HepG2 (cell line): Measurements from ENCODE around the gene TAF1D. TPM values are rescaled to one million over a fixed set of nuclear protein-coding genes. Genes with fewer than 3 reads are reported as not detected.
A peak's percentile ranks its signal among the peaks of the same experiment; 100 is the strongest.

Source experiments
- AGO1 ChIP-seq: fragments of 200-400 bp; formaldehyde crosslinking; IDR thresholded peaks from 2 replicates; pipeline ENCODE4 v1.6.1; 2017; ENCODE audit warnings: mild to moderate bottlenecking, low read depth, low read length, moderate library complexity; ENCODE audit not compliant: poor library complexity, severe bottlenecking
- ARID3A ChIP-seq: IDR thresholded peaks from 2 replicates; pipeline ENCODE4 v1.6.1; 2012; ENCODE audit warnings: low read depth, low read length, improper control_type of control experiment
- BATF2 ChIP-seq: sonication (generic); formaldehyde crosslinking; IDR thresholded peaks from 2 replicates; pipeline ENCODE4 v1.8.0; 2022; ENCODE audit warnings: mild to moderate bottlenecking, missing genetic modification reagents, moderate library complexity
- CBX5 ChIP-seq: sonication (generic); formaldehyde crosslinking; IDR thresholded peaks from 2 replicates; pipeline ENCODE4 v1.4.0; 2020; ENCODE audit warnings: missing genetic modification reagents, borderline replicate concordance
- HOXA7 ChIP-seq: sonication (generic); formaldehyde crosslinking; IDR thresholded peaks from 2 replicates; pipeline ENCODE4 v1.8.1; 2022; ENCODE audit warnings: mild to moderate bottlenecking, missing genetic modification reagents, moderate library complexity
- MNT ChIP-seq: fragments of 450-650 bp; IDR thresholded peaks from 2 replicates; pipeline ENCODE4 v1.6.1; 2016
- NFYB ChIP-seq: sonication (generic); formaldehyde crosslinking; IDR thresholded peaks from 2 replicates; pipeline ENCODE4 v1.4.0; 2020; ENCODE audit warnings: missing genetic modification reagents
- PITX1 ChIP-seq: sonication (generic); formaldehyde crosslinking; IDR thresholded peaks from 2 replicates; pipeline ENCODE4 v1.5.1; 2020; ENCODE audit warnings: mild to moderate bottlenecking, missing genetic modification reagents
- SIN3B ChIP-seq: fragments of 150-350 bp; IDR thresholded peaks from 2 replicates; pipeline ENCODE4 v1.6.1; 2014; ENCODE audit warnings: low read length
- U2AF2 ChIP-seq: fragments of 200-400 bp; formaldehyde crosslinking; IDR thresholded peaks from 2 replicates; pipeline ENCODE4 v1.6.1; 2017; ENCODE audit warnings: low read depth, mild to moderate bottlenecking, low read length
- ZBTB10 ChIP-seq: sonication (generic); formaldehyde crosslinking; IDR thresholded peaks from 2 replicates; pipeline ENCODE4 v1.4.0; 2020; ENCODE audit warnings: missing genetic modification reagents, borderline replicate concordance
- ZHX2 ChIP-seq, 2 experiments: sonication (generic) in 1 of 2; formaldehyde crosslinking in 1 of 2; IDR thresholded peaks; 2 replicates each; pipeline versions ENCODE4 v1.6.1 to v1.9.0; 2014 to 2022; ENCODE audit warnings: antibody characterized with exemption in 1 of 2, borderline replicate concordance in 1 of 2, inconsistent platforms in 1 of 2, low read depth in 1 of 2, missing genetic modification reagents in 1 of 2
- ZNF256 ChIP-seq: sonication (generic); formaldehyde crosslinking; conservative IDR thresholded peaks from 2 replicates; pipeline ENCODE4 v1.4.0; 2020; ENCODE audit warnings: missing genetic modification reagents
- ZNF614 ChIP-seq: IDR thresholded peaks from 2 replicates; pipeline ENCODE4 v1.6.1; 2018; ENCODE audit warnings: missing biosample characterization, missing genetic modification reagents, inconsistent platforms, borderline replicate concordance
- polyA plus RNA-seq, 8 experiments: library from polyadenylated mRNA; depleted of rRNA in 3 of 8; stranded (reverse) in 7 of 8; unstranded in 1 of 8; fragments of >200 nt; fragmentation: Illumina TruSeq in 4 of 8; extraction: Trizol in 4 of 8; gene quantifications; 2 replicates each; pipeline versions ENCODE4 v1.2.1 to v1.2.3, GENCODE V29; 2011 to 2016; ENCODE audit warnings: low read depth in 4 of 8, missing spikeins in 1 of 8, mixed read lengths in 1 of 8; ENCODE audit not compliant: insufficient read depth in 1 of 8
- total RNA-seq, 5 experiments: library from RNA; depleted of rRNA; stranded (reverse); fragments of >200 nt; fragmentation: Illumina TruSeq; extraction: Trizol; gene quantifications; 2 replicates each; pipeline ENCODE4 v1.2.3, GENCODE V29; 2016; ENCODE audit warnings: low read depth in 1 of 5

The TAF1D gene
- total and polyA plus RNA-seq, 2 of the 13 experiments (the other 11 are each of a cell fraction or from before 2014, with no cell fraction given), result 132 to 207 TPM

- no peak for TF ChIP-seq ARID3A
- TF ChIP-seq ZBTB10 (CRISPR knock-in tag), result no peak
- TF ChIP-seq CBX5, result peak; percentile 45; the same call in 1 of the 2 replicates
- TF ChIP-seq AGO1, result peak; percentile 13
- TF ChIP-seq HOXA7 (CRISPR knock-in tag), result no peak
- 0 out of 2 replicates have a peak, but pooled peaks have one; percentile 42 for TF ChIP-seq PITX1
- TF ChIP-seq SIN3B, result no peak
- TF ChIP-seq BATF2 (CRISPR knock-in tag), result no peak
- TF ChIP-seq ZNF614 (CRISPR knock-in tag), result 0 out of 2 replicates have a peak, but pooled peaks have one; percentile 35
- TF ChIP-seq MNT, result peak; percentile 15; the same call in 1 of the 2 replicates
- TF ChIP-seq U2AF2, result no peak; the same call in 1 of the 2 replicates
- TF ChIP-seq NFYB (CRISPR knock-in tag), result no peak
- TF ChIP-seq ZHX2 (IDR thresholded peaks at IDR 0.05; ENCODE audit: low read depth), result peak; percentile 27; the same call in 1 of the 2 replicates
- no peak for TF ChIP-seq ZHX2 (CRISPR knock-in tag; IDR thresholded peaks at IDR 0.05; ENCODE audit: borderline replicate concordance)
- 0 out of 2 replicates have a peak, but pooled peaks have one; percentile 30 for TF ChIP-seq ZNF256 (CRISPR knock-in tag)
Observed at GRCh38 chr11:93741094-93741881, at the start of gene TAF1D, which contains the start of gene C11orf54 (continued).
